ACC112 (cell line): ENCODE data around the gene VGLL4.
A peak's percentile ranks its signal among the peaks of the same experiment; 100 is the strongest.

Source experiments
- H2AFZ ChIP-seq: fragments of 200-600 bp; sonication (generic); one replicate; pipeline ENCODE4 v1.6.0; 2017; ENCODE audit warnings: antibody characterized with exemption, low read length; ENCODE audit not compliant: unreplicated experiment
- H3K27ac ChIP-seq: fragments of 200-600 bp; sonication (generic); 2 replicates; pipeline ENCODE4 v1.5.1; 2014; ENCODE audit warnings: low read depth, mild to moderate bottlenecking, antibody characterized with exemption, low read length, moderate library complexity
- H3K27me3 ChIP-seq: fragments of 200-600 bp; sonication (generic); 2 replicates; pipeline ENCODE4 v1.6.1; 2014; ENCODE audit warnings: mild to moderate bottlenecking, antibody characterized with exemption, low read length, moderate library complexity, mixed read lengths; ENCODE audit not compliant: insufficient read depth
- H3K36me3 ChIP-seq: fragments of 200-600 bp; sonication (generic); 2 replicates; pipeline ENCODE4 v1.6.1; 2016; ENCODE audit warnings: mild to moderate bottlenecking, antibody characterized with exemption, low read length, moderate library complexity, mixed read lengths; ENCODE audit not compliant: insufficient read depth
- H3K4me1 ChIP-seq: fragments of 200-600 bp; sonication (generic); one replicate; pipeline ENCODE4 v1.6.1; 2016; ENCODE audit warnings: low read length, mixed read lengths; ENCODE audit not compliant: insufficient read depth, unreplicated experiment, control insufficient read depth
- H3K4me3 ChIP-seq: fragments of 200-600 bp; sonication (generic); 2 replicates; pipeline ENCODE4 v1.5.1; 2014; ENCODE audit warnings: mild to moderate bottlenecking, low read depth, low read length
- H3K79me2 ChIP-seq: fragments of 200-600 bp; sonication (generic); one replicate; pipeline ENCODE4 v1.6.0; 2016; ENCODE audit warnings: low read length; ENCODE audit not compliant: control insufficient read depth, unreplicated experiment, insufficient read depth

VGLL4 gene

DNA sequence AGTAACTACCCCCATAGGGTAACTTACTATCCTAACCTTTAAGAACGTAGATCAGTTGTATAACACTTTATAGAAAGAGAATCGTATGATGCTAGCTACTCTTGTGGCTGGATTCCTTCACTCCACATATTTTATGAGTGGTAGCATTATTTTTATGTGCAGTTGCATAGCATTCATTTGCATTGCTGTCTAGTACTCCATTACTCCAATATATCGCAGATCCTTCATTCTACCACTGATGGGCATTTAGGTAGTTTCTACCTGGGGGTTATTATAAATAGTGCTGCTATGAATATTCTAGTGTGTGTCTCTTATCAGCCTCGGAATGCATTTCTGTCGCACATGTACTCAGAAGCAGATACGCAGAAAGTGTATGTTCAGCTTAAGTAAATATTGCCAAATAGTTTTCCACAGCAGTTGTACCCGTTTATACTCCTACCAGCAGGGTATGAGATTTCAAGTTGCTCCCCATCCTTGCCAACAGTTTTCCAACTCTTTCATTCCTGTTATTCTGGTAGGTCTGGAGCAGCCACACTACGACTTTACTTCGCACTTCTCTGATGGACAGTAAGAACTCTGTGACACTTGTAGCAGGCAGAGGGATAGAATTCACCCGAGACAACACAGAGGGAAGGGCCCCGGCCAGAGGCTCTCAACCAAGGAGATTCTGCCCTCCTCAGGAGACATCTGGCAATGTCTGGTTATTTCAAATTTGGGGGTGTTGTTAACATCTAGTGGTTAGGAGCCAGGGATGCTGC is 9.8 kb upstream of the VGLL4 start:
- Histone ChIP-seq H3K27ac (no peak overlapping the region), H3K79me2 (no peaks in the 10 kb centered on the region), H3K4me3 (no peak overlapping the region), H3K36me3 (no peaks in the 10 kb centered on the region), H2AFZ (no peak overlapping the region), H3K27me3 (no peaks in the 10 kb centered on the region), H3K4me1 (peaks cover 5% of the 10 kb centered on the region)

DNA sequence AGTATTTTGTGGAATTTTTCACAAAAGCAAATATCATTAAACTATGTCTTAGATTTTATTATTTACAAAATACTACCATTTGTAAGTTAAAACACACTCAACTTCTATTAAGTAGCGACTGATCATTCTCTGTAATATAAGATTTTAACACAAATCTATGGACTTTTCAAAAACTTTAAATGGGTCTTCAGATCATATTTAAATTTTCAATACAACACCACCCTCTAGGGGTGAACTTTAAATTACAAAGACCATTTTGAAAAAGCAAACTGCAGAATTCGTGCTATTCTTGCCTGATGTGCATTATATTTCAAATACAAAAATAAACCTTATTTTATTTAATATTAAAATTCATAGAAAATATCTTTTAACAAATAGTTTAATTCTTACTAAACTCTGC is 8.2 kb upstream of the VGLL4 start:
- Histone ChIP-seq H3K4me3 (no peak overlapping the region), H3K4me1 (peaks cover 5% of the 10 kb centered on the region), H3K27me3 (no peaks in the 10 kb centered on the region), H3K79me2 (no peaks in the 10 kb centered on the region), H3K36me3 (no peaks in the 10 kb centered on the region), H3K27ac (no peak overlapping the region), H2AFZ (no peak overlapping the region)

DNA sequence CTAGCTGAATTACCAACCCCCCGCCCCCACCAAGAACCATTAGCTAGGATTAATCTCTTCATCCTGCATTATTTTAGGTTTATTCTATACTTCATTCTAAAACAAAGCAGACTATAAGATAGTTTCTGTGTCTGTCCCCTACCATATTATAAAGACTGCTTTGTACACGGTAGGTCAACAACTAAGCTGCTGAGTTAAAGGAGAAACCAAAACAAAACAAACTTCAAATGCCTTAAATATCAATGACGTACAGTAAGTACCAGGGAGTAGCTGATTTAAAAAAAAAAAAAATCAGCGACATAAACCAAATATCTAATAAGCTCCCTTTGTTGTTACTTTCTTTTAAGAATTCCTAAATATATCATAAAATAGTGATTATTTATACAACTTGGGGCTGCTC is 7.8 kb upstream of the VGLL4 start:
- no peak overlapping the region for H3K27ac ChIP-seq

DNA sequence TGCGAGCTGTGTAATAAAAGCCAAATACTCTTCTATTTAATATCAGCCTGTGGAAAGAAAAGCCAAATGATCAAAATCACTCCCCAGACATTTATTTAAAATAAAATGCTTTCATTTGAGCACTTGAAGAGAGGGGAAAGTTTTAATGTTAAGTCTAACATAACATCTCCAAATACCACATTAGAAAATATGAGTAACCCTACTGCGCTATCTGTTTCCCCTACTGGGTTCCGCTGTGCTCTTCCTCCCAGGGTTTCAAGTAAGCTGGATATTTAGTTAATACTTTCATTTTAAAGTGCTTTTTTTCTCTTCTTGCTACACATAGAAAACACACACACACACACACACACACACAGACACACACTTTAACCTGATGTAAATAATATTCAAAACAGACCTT is 6.7 kb upstream of the VGLL4 start:
- peaks cover 5% of the 10 kb centered on the region for H3K4me1 ChIP-seq
- H3K27ac ChIP-seq, result no peak overlapping the region
- H3K4me3 ChIP-seq, result no peak overlapping the region
- H2AFZ ChIP-seq, result no peak overlapping the region
- no peaks in the 10 kb centered on the region for H3K36me3 ChIP-seq
- H3K27me3 ChIP-seq, result no peaks in the 10 kb centered on the region
- H3K79me2 ChIP-seq, result no peaks in the 10 kb centered on the region

More for the DNA sequence above, 7.8 kb upstream of the VGLL4 start:
- Histone ChIP-seq H3K79me2 (no peaks in the 10 kb centered on the region), H3K27me3 (no peaks in the 10 kb centered on the region), H2AFZ (no peak overlapping the region), H3K4me1 (peaks cover 5% of the 10 kb centered on the region), H3K4me3 (no peak overlapping the region), H3K36me3 (no peaks in the 10 kb centered on the region)

DNA sequence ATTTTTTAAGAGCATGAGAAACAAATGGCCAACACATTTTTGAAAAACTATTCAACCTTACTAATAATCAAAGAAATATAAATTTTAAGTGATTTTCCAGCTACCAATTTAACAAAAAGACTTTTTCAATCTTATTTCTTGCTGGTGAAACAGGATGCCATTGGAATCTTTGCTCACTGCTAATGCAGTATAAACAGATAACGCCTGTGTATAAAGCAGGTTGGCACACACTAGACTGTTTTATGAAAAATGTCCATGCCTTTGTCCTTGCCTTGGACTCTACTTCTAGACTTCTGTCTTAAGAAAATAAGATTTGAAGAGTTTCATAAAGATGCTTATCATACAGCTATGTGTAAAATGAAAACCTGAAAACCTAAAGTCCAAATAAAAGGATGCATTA is 5.0 kb upstream of the VGLL4 start:
- Histone ChIP-seq H2AFZ (no peak overlapping the region), H3K79me2 (no peaks in the 10 kb centered on the region), H3K27ac (no peak overlapping the region), H3K36me3 (no peaks in the 10 kb centered on the region), H3K4me3 (no peak overlapping the region), H3K27me3 (no peaks in the 10 kb centered on the region), H3K4me1 (peaks cover 5% of the 10 kb centered on the region)

DNA sequence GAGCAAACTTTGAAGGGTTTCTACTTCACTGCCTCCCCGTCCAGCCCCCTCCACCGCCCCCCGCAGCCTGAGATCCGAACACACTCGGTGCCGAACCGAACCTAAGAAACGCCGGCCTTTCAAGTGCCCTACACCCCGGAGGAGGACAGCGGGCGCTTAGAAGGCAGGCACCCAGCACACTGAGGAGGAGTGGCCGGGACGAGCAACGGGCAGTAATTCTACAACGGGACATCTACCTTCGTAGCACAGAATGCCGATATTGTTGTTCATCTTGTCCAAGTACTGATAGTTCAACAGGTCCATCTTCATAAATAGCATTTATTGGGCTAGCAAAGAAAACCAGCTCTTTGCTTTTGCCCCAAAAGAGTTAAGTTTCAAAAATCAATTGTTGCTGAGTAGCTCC is 513 bp downstream of the VGLL4 start:
- H3K27me3 ChIP-seq, result no peaks in the 10 kb centered on the region
- H2AFZ ChIP-seq, result peak overlapping the region; percentile 2
- H3K4me1 ChIP-seq, result peaks cover 26% of the 10 kb centered on the region
- peak overlapping the region; percentile 98 for H3K27ac ChIP-seq
- H3K79me2 ChIP-seq, result peaks cover 44% of the 10 kb centered on the region
- no peaks in the 10 kb centered on the region for H3K36me3 ChIP-seq
- H3K4me3 ChIP-seq, result peak overlapping the region; percentile 82

DNA sequence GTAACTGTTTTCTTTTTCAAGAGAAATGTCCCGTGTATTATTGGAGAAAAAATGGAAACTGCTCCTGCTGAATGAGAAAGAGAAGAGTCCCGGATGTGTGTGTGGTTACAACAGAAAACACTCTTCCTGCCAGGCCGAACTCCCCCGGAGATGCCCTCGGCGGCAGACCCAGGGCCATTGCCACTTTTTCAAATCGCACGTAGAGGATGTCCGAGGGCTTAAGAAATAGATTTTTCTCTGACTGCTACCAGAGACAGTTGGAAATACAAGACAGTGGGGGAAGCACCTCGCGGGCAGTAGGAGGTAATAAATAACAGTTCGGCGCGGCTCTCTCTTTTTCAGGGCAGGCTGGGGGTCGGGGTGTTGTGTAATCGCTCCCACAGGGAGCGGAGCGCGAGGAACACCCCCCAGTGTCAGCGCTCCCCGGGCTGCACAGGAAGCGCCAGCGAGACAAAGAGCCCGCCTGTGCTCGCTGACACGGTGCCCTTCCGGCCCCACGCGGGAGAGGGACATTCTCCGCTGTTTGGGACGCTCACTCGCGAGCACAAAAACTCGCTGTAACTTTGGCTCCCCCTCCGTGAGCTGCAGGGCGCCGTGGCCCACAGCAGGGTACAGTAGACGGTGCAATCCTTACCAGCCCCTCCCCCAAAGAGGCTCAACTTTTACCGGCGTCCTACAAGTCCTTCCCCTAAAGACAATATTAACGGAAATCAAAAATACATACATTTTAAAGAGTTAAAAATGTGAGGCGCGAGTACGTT is 1.1 kb downstream of the VGLL4 start:
- Histone ChIP-seq H3K27me3 (no peaks in the 10 kb centered on the region), H3K27ac (peak overlapping the region; percentile 98), H3K36me3 (no peaks in the 10 kb centered on the region), H3K4me3 (peak overlapping the region; percentile 82), H3K4me1 (peaks cover 30% of the 10 kb centered on the region), H2AFZ (no peak overlapping the region), H3K79me2 (peaks cover 50% of the 10 kb centered on the region)

DNA sequence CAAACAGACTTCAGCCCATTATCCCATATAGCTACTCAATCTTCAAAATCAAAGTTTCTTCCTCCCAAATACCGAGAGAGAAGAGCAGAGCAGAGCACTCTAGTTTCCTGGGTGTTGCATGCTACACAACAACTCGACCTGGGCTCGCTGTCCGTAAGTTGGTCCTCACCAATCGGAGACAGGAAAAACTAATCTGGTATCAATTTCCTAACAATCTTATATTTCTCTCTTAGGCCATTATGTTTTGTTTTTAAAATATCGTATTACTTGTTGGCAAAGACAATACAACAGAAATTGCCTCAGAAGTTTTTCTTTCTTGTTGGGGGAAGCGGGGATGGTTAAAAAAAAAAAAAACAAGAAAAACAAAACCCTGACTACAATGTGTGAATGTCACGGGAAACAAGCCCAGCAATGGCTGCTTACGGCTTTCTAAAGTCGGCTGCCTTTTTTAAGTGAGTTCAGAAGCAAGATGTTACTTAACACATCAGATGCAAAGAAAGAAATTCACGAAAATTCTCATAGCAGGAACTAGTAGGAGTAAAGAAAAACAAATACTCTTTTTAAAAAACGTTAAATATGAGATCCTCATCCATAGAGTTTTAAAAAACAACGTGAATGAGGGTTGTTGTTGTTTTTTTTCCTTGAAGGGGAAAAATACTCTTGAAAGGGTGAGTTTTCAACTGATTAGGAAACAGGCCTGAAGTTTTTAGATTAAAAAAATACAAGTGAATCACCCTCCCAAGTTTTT is 1.9 kb downstream of the VGLL4 start:
- peak overlapping the region; percentile 82 for H3K4me3 ChIP-seq
- H3K36me3 ChIP-seq, result no peaks in the 10 kb centered on the region
- H3K79me2 ChIP-seq, result peaks cover 57% of the 10 kb centered on the region
- H3K27ac ChIP-seq, result peak overlapping the region; percentile 98
- H3K4me1 ChIP-seq, result peaks cover 37% of the 10 kb centered on the region
- no peaks in the 10 kb centered on the region for H3K27me3 ChIP-seq
- H2AFZ ChIP-seq, result no peak overlapping the region

DNA sequence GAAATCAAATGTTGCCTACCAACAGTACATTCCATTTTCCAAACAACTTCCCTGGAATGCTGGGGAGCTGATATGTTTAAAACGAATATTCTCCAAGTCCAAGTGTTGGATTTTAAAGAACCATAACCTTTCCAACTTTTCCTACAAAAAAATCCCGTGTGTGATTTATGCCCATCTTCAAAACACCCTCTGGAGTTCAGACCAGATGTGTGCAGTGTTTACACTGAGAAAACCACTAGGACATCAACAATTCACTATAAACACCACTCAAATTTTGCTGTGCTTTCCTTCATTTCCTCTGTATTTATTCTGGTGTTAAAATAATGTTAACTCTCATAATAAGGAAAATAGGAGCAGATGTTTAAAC is 2.4 kb downstream of the VGLL4 start:
- H3K4me1 ChIP-seq, result peaks cover 43% of the 10 kb centered on the region
- H3K27me3 ChIP-seq, result no peaks in the 10 kb centered on the region
- peaks cover 63% of the 10 kb centered on the region for H3K79me2 ChIP-seq
- H3K4me3 ChIP-seq, result peak overlapping the region; percentile 82
- H2AFZ ChIP-seq, result no peak overlapping the region
- H3K36me3 ChIP-seq, result no peaks in the 10 kb centered on the region
- H3K27ac ChIP-seq, result peak overlapping the region; percentile 98

DNA sequence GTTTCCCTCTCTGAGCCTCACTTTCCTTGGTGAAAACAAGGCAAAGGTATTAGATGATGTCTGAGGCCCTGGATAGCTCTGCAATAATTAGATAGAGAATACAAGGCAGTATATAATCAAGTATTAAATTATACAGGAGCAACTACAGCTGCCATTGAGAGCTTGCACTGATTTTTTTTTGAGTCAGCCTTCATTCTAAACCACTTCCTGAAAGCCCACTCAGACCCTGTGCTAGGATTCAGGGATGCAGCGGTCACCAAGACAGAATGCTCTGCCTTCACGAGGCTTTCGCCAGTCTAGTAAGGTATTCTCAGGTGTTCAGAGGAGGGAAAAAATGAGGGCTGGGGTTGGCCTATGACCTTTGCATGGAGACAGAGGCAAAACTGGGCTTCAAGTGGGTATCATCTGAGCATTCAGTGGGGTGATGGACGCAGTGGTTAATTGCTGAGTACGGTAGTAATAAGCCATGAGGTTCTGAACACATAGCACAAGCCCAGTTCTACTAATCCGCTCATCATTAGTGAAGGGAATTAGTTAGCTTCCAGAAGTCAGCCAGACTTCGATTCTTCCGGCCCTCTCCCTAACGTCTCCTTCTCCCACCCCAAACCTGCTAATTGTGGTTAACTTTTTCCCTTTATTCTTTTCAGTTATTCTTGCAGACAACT is 3.6 kb downstream of the VGLL4 start:
- peak overlapping the region; percentile 98 for H3K27ac ChIP-seq

More for the DNA sequence above, 3.6 kb downstream of the VGLL4 start:
- Histone ChIP-seq H3K79me2 (peaks cover 74% of the 10 kb centered on the region), H2AFZ (no peak overlapping the region), H3K4me3 (peak overlapping the region; percentile 82), H3K36me3 (no peaks in the 10 kb centered on the region), H3K4me1 (peaks cover 53% of the 10 kb centered on the region), H3K27me3 (no peaks in the 10 kb centered on the region)
